ENCODE measurements around the gene CDHR5.

The CDHR5 gene

GRCh38 chr11:608791-609251 lies 15.9 kb downstream of the CDHR5 start:
- no peak for DNase-seq

GRCh38 chr11:607971-608659 lies 16.6 kb downstream of the CDHR5 start:
- no peak for DNase-seq

GRCh38 chr11:607020-607780 lies 17.6 kb downstream of the CDHR5 start:
- no peak for DNase-seq

GRCh38 chr11:606245-606644 lies 18.5 kb downstream of the CDHR5 start:
- no peak for DNase-seq

GRCh38 chr11:605286-606129 lies 19.2 kb downstream of the CDHR5 start:
- no peak for DNase-seq

- DNase-seq, result no peak
Observed at GRCh38 chr11:603154-603553, 21.6 kb downstream of the CDHR5 start.

GRCh38 chr11:601573-602245 lies 23.0 kb downstream of the CDHR5 start:
- no peak for DNase-seq

- DNase-seq, result no peak
Observed at GRCh38 chr11:598005-598680, 26.6 kb downstream of the CDHR5 start.

GRCh38 chr11:597166-597725 lies 27.5 kb downstream of the CDHR5 start:
- no peak for DNase-seq

- no peak for DNase-seq
Observed at GRCh38 chr11:596374-596773, 28.4 kb downstream of the CDHR5 start.

- DNase-seq, result no peak
Observed at GRCh38 chr11:595400-595799, 29.4 kb downstream of the CDHR5 start.

GRCh38 chr11:593347-593746 lies 31.4 kb downstream of the CDHR5 start:
- DNase-seq, result no peak

GRCh38 chr11:592918-593317 lies 31.8 kb downstream of the CDHR5 start:
- no peak for DNase-seq

- no peak for DNase-seq
Observed at GRCh38 chr11:592501-592900, 32.3 kb downstream of the CDHR5 start.

- DNase-seq, result no peak
Observed at GRCh38 chr11:590997-591396, 33.8 kb downstream of the CDHR5 start.

- no peak for DNase-seq
Observed at GRCh38 chr11:589798-590197, 35.0 kb downstream of the CDHR5 start.

- peak; percentile 60 to 69 for DNase-seq
Observed at GRCh38 chr11:587978-588380, 36.8 kb downstream of the CDHR5 start.

GRCh38 chr11:587546-587945 lies 37.2 kb downstream of the CDHR5 start:
- DNase-seq, result no peak

GRCh38 chr11:586376-587316 lies 38.1 kb downstream of the CDHR5 start:
- no peak for DNase-seq

- DNase-seq, result no peak
Observed at GRCh38 chr11:584287-584686, 40.5 kb downstream of the CDHR5 start.

- DNase-seq, result no peak
Observed at GRCh38 chr11:581752-582151, 43.0 kb downstream of the CDHR5 start.
